LNCaP clone FGC (cell line): ENCODE measurements around the gene ATXN10.

Experiments
- DNase-seq: peaks from one replicate; pipeline ENCODE4 v3.0.0-alpha.2; 2011; ENCODE audit warnings: low read depth
- H3K4me3 ChIP-seq: 2 replicates; pipeline ENCODE4 v1.5.1; 2011; ENCODE audit warnings: mild to moderate bottlenecking, low read depth, low read length, control low read depth
- CTCF ChIP-seq: IDR thresholded peaks from 2 replicates; pipeline ENCODE4 v1.5.1; 2012; ENCODE audit warnings: mild to moderate bottlenecking; ENCODE audit not compliant: control insufficient read depth, insufficient read depth; ENCODE audit errors: extremely low read depth

ATXN10 gene

GRCh38 chr22:45720839-45721378, 49.3 kb downstream of the ATXN10 start:
- no peak overlapping the region for H3K4me3 ChIP-seq
- TF ChIP-seq CTCF, result no peak
- DNase-seq, result no peak

GRCh38 chr22:45722006-45722405, 50.4 kb downstream of the ATXN10 start:
- no peak overlapping the region for H3K4me3 ChIP-seq
- DNase-seq, result no peak
- TF ChIP-seq CTCF, result no peak

- no peak for TF ChIP-seq CTCF
- no peak overlapping the region for H3K4me3 ChIP-seq
- DNase-seq, result no peak
These were observed 54.4 kb downstream of the ATXN10 start for GRCh38 chr22:45726081-45726480.

GRCh38 chr22:45731041-45731797, 59.6 kb downstream of the ATXN10 start:
- TF ChIP-seq CTCF, result no peak
- no peak for DNase-seq
- no peak overlapping the region for H3K4me3 ChIP-seq

- DNase-seq, result no peak
- no peak overlapping the region for H3K4me3 ChIP-seq
- peak; percentile 25; the same call in 1 of the 2 replicates for TF ChIP-seq CTCF
These were observed 60.3 kb downstream of the ATXN10 start for GRCh38 chr22:45731798-45732495.

- TF ChIP-seq CTCF, result no peak
- H3K4me3 ChIP-seq, result no peak overlapping the region
- no peak for DNase-seq
These were observed 63.6 kb downstream of the ATXN10 start for GRCh38 chr22:45735273-45735672.
